Heart left ventricle (tissue), 16 donors: ENCODE data around the gene MLPH. TPM values are rescaled to one million over a fixed set of nuclear protein-coding genes. Genes with fewer than 3 reads are reported as not detected.

Experiments
- ATAC-seq, 4 donors: fragments of 200-7000 bp; cut with Tn5 transposase; one replicate each; pipeline ENCODE4 v1.9.1; 2020 to 2022; ENCODE audit warnings: moderate library complexity in 4 of 4, mild to moderate bottlenecking in 3 of 4, moderate number of reproducible peaks in 1 of 4
- DNase-seq, 5 donors: peaks; one replicate each; pipeline ENCODE4 v3.0.0-alpha.2; 2020
- H3K27ac ChIP-seq, 12 donors: fragments of 200-600 bp; sonication (generic) in 4 of 12; one replicate each; pipeline versions ENCODE4 v1.5.0 to v1.8.0; 2016 to 2022; ENCODE audit warnings: mild to moderate bottlenecking in 2 of 12
- H3K27me3 ChIP-seq, 9 donors: fragments of 200-600 bp; sonication (generic) in 2 of 9; one replicate each; pipeline versions ENCODE4 v1.5.1 to v1.8.0; 2016 to 2022; ENCODE audit warnings: mild to moderate bottlenecking in 3 of 9
- H3K36me3 ChIP-seq, 9 donors: fragments of 200-600 bp; sonication (generic) in 2 of 9; one replicate each; pipeline versions ENCODE4 v1.5.0 to v1.8.0; 2018 to 2022; ENCODE audit warnings: mild to moderate bottlenecking in 2 of 9
- H3K4me1 ChIP-seq, 12 donors: fragments of 200-600 bp; sonication (generic) in 4 of 12; one replicate each; pipeline versions ENCODE4 v1.5.0 to v1.8.0; 2016 to 2022; ENCODE audit warnings: mild to moderate bottlenecking in 3 of 12
- H3K4me3 ChIP-seq, 12 donors: fragments of 200-600 bp; sonication (generic) in 4 of 12; one replicate each; pipeline versions ENCODE4 v1.5.0 to v1.8.0; 2017 to 2022; ENCODE audit warnings: mild to moderate bottlenecking in 9 of 12, moderate library complexity in 4 of 12
- H3K9me3 ChIP-seq, 12 donors: fragments of 200-600 bp; sonication (generic) in 4 of 12; one replicate each; pipeline versions ENCODE4 v1.5.0 to v1.8.0; 2016 to 2022; ENCODE audit warnings: mild to moderate bottlenecking in 1 of 12
- CTCF ChIP-seq, 12 donors: fragments of 200-600 bp; sonication (generic) in 4 of 12; IDR thresholded peaks; one replicate each; pipeline versions ENCODE4 v1.5.0 to v1.8.0; 2018 to 2022; ENCODE audit warnings: antibody characterized with exemption in 12 of 12, mild to moderate bottlenecking in 5 of 12
- POLR2A ChIP-seq, 2 donors: fragments of 450-650 bp; IDR thresholded peaks; one replicate each; pipeline ENCODE4 v1.6.1; 2017; ENCODE audit warnings: antibody characterized with exemption in 2 of 2, mild to moderate bottlenecking in 2 of 2, moderate library complexity in 2 of 2
- WGBS, 4 donors: extraction: QIAGEN DNeasy Blood & Tissue Kit in 2 of 4; methylation state at CpG; one replicate each; pipeline versions ENCODE4 v1.1.5 to v1.1.7; 2013 to 2018; 5-methylcytosine and 5-hydroxymethylcytosine counted together
- intact Hi-C, 10 donors: fragments of 100-400 bp; cut with DNase I; formaldehyde crosslinking; loops; one replicate each; pipeline versions ENCODE4 v1.11.1 to v1.14.2; 2022
- polyA plus RNA-seq, 2 donors: library from polyadenylated mRNA; stranded (reverse); fragments of 200-250 nt; gene quantifications; one replicate each; pipeline ENCODE4 v1.2.3, GENCODE V29; 2013
- total RNA-seq, 9 donors: library from RNA; depleted of rRNA in 2 of 9; stranded (reverse); fragments of >200 nt in 2 of 9; fragmentation: NEBNext Ultra II Directional in 3 of 9; extraction: Animal tissue kit (Norgen Biotek cat#: 25700) in 3 of 9; gene quantifications; one replicate each; pipeline versions ENCODE4 v1.1.0 to v1.2.4, GENCODE V29; 2016 to 2023
- donor health status: ischemic (EF 13 %, LVEDD 7.1; RV severe dilation, severe dysfunction).
- donor health status: healthy with polysubstance abuse.
- donor health status: DM: no; HTN: yes; CAD: no.
- donor health status: DM: no; HTN: no; CAD: no.
- donor health status: ischemic (EF 25% LVEDD 6.9; RV normal size, moderate dysfunction).
- donor health status: ischemic (EF 25% LVEDD 5.7; RV mildly dilated, moderate dysfunction).
- donor health status: healthy.
- donor health status: DM: yes; HTN: yes; CAD: no.
- donor health status: ischemic (EF 35%, LVEDD 5.7; RV mildly dilated, moderate dysfunction).
- donor health status: nonischemic (EF 11% LVEDD 7.7; RV severe dilation, severe dysfunction).
- donor health status: DM: yes; HTN: yes; CAD: no.
- donor health status: PGD.
- donor health status: ischemic (EF 29% LVEDD 5.4; RV normal size, mild dysfunction).
- donor health status: nonischemic (EF 23%, LVEDD 6.1; RV moderate dilation, normal function).

Gene MLPH
- total and polyA plus RNA-seq, 11 donors, result 18.3 to 60.3 (median 30.7) TPM

GRCh38 chr2:237564526-237565131, 77.6 kb downstream of the MLPH start:
- intact Hi-C loops, result loop anchor here in 1 of 10 donors (10.0 kb wide), 1 partner anchor 470 kb away; no protein-coding TSS in a partner anchor

GRCh38 chr2:237565974-237566373, 78.9 kb downstream of the MLPH start:
- Histone ChIP-seq H3K4me3 (no peak overlapping the region), H3K27me3 (peaks cover 0 to 14% (median 0%) of the 10 kb centered on the region in 9 donors), H3K27ac (no peak overlapping the region), H3K36me3 (no peaks in the 10 kb centered on the region), H3K9me3 (no peaks in the 10 kb centered on the region), H3K4me1 (no peaks in the 10 kb centered on the region)
- intact Hi-C loops, result loop anchor here in 1 of 10 donors (10.0 kb wide), 1 partner anchor 471 kb away; no protein-coding TSS in a partner anchor
- DNase-seq (no peak), ATAC-seq (no peak)
- WGBS, 4 donors, result 92 to 98% (median 96%) methylated on average over 1 of the region's 1 CpG
- TF ChIP-seq POLR2A (IDR thresholded peaks at IDR 0.05), result no peak
- no peak for TF ChIP-seq CTCF (IDR thresholded peaks at IDR 0.05)

More at GRCh38 chr2:237564526-237565131, 77.6 kb downstream of the MLPH start:
- no peak for ATAC-seq
- WGBS, 4 donors, result 62 to 72% (median 69%) methylated on average over 11 to 14 of the region's 14 CpGs
- Histone ChIP-seq H3K36me3 (no peaks in the 10 kb centered on the region), H3K4me1 (no peaks in the 10 kb centered on the region), H3K27ac (no peak overlapping the region), H3K9me3 (no peaks in the 10 kb centered on the region), H3K27me3 (peaks cover 0 to 14% (median 0%) of the 10 kb centered on the region in 9 donors), H3K4me3 (no peak overlapping the region)
- DNase-seq, result peak in 1 of 5 donors; percentile 21
- TF ChIP-seq CTCF (IDR thresholded peaks at IDR 0.05), result no peak
- no peak for TF ChIP-seq POLR2A (IDR thresholded peaks at IDR 0.05)

GRCh38 chr2:237566401-237567235, 79.6 kb downstream of the MLPH start, which contains the start of gene PRLH:
PRLH (plus strand) TSS chr2:237566574; CDS start chr2:237566574, 0 bp downstream.
- H3K4me3 ChIP-seq, result no peak within 1 kb of the TSS
- TF ChIP-seq CTCF (IDR thresholded peaks at IDR 0.05) (no peak), POLR2A (IDR thresholded peaks at IDR 0.05) (no peak)
- DNase-seq, result peak in 1 of 5 donors; percentile 21
- 65 to 78% (median 72%) methylated on average over 22 to 32 of the region's 32 CpGs for whole genome bisulfite sequencing, 4 donors
- no peaks in the 10 kb centered on the region for H3K9me3 ChIP-seq
- no peak within 1 kb of the TSS for H3K27ac ChIP-seq
- peaks cover 0 to 14% (median 0%) of the 10 kb centered on the region in 9 donors for H3K27me3 ChIP-seq
- no peak for ATAC-seq
- intact Hi-C loops, result loop anchor here in 1 of 10 donors (10.0 kb wide), 1 partner anchor 472 kb away; no protein-coding TSS in a partner anchor
- peaks cover 0 to 3% (median 1%) of the 10 kb centered on the region in 12 donors for H3K4me1 ChIP-seq
- H3K36me3 ChIP-seq, result no peaks in the 10 kb centered on the region
